HG03196 (cell line): ENCODE measurements around the gene FAM221B.

Experiments used
- ATAC-seq: cut with Tn5 transposase; IDR thresholded peaks from one replicate; pipeline ENCODE4 v1.9.1; 2021; ENCODE audit not compliant: unreplicated experiment

The FAM221B gene

GRCh38 chr9:35792024-35792813, 36.3 kb downstream of the FAM221B start:
- no peak for ATAC-seq

DNA sequence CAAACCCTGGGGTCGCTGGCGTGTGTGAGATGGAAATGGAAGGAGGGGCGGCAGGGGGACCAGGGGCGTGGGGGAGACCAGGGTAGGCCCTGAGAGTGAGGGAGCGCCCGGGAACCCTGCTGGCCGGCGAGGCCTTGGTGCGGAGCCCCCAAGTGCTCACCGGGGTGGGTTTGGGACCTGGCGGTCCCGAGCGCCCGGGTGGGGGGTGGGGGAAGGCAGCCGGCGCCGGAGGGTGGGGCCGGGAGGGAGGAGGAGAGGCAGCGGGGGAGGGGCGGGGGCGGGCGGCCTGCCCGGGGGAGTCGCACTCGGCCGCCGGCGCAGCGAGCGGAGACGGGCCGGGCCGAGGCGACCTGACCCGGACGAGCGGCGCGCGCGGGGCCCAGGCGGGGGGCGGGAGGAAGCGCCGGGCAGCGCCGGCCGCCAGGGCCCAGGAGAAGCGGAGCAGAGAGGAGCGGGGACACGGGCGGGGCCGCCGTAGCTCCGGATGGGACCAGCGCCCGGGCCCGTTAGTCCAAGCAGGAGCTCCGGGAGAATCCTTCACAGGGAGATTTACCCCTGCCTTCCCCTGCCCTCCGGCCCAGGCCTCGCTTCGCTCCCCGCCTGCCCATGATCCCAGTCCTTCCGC, 37.1 kb downstream of the FAM221B start, which contains the start of gene NPR2:
Gene NPR2, plus strand, starts transcription at position 295 of the 625 bp plus-strand sequence. CDS start 818 bp downstream, outside the sequence.
- ATAC-seq = no peak

GRCh38 chr9:35790385-35791296, 37.9 kb downstream of the FAM221B start:
- ATAC-seq = no peak

GRCh38 chr9:35790025-35790384, 38.5 kb downstream of the FAM221B start:
- ATAC-seq = no peak

GRCh38 chr9:35789541-35789940, 39.0 kb downstream of the FAM221B start:
- no peak for ATAC-seq

GRCh38 chr9:35783418-35783817, 45.1 kb downstream of the FAM221B start:
- ATAC-seq = no peak

GRCh38 chr9:35781066-35781465, 47.5 kb downstream of the FAM221B start:
- ATAC-seq = no peak

- ATAC-seq = no peak
Observed at GRCh38 chr9:35778496-35778895, 50.0 kb downstream of the FAM221B start.

DNA sequence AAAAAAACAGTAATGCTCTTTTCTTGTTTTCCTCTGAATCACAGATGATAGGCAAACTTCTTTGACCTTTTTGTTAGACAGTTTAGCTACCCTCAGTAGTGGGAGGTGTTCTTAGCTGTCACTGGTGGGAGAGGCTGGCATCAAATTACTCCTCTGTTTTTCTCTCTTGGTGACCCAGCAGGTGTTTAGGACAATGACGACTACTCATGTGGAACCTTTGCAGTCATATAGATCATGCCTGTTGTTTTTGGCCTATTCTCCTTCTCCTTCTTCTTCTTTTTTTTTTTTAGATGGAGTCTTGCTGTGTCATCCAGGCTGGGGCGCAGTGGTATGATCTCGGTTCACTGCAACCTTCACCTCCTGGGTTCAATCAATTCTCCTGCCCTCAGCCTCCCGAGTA, 52.5 kb downstream of the FAM221B start:
- no peak for ATAC-seq

DNA sequence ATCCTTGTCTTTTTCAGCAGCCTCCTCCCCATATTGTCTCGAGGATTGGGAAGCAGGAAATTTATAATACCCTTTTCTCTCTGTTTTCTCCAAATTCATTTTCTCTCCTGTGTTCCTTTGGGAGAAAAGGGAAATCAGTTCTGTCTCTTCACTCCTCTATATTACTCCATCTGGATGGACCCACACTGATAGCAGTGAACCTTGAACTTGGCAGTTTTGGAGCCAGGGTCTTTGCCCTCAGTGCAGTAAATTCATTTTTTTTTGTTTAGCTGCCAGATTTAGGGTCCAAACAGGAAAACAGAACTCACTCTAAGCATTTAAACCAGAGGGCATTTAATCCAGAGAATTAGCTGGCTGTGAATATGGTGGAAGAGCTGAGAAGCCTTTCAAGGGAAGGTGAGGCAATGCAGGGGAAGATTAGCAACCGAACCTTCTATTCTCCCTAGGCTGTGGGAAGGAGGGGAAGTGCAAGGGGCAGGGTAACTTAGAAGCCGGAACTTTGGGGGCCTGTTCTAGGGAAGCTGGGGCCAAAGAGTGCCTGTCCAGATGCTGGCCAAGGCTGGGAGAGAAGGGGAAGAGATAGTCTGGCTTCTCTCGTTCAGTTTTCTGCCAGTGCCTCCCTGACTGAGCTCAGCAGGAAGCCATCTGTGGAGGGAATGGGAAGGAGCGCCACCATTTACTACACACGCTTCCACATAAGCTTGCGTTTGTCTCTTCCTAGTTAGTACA, 53.5 kb downstream of the FAM221B start:
- no peak for ATAC-seq

DNA sequence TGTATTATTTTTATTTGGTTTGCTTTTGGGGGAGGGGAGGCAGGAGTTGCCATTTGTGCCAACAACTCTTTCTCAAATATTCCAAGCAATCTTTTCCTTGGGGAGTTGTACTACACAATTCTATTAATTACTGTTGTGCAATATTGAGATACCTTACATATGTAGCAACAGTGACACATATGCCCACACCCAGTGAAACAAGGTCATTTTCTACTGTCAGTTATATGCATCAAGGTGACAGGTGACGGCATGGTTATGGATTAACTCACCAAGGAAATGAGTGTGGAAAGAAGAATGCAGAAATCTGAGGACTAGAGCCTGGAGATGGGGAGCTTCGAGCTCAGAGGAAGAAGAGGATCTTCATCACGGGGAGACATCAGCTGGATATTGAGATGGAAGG, 56.6 kb downstream of the FAM221B start:
- no peak for ATAC-seq

DNA sequence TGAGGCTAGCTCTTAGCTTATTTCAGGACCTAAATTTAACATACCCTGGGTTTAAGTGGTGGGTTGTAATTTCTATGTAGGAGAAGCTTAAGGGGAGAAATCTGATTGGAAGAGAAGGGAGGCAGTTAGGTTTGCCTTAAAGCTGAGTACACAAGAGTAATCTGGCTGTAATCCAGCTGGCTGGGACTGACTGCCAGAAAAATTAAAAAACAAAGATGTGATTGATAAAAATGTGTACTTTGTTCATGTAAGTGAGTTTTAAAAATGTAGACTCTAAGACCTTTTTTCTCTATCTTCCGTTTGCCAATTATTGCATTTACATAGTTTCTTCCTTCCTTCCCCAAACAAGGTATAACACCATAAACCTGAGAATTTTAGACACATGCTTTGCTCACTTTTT, 57.0 kb downstream of the FAM221B start:
- no peak for ATAC-seq

DNA sequence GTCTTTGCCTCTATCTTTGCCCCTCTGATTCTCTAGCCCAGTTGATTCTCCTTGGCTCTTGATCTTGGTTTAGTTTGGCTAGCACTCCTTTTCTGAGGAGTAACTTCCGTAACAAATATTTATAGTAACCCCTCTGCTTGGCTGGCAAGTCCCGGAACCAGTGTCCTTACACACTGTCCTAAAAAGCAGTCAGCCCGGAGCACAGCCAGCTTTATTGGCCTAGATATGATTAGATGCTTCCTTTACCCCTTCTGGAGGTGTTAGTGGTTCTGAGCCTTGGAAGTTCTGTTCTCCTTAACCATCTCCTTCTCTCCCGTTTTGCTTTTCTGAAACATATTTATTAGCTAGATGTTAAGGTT, 57.5 kb downstream of the FAM221B start:
- ATAC-seq = no peak

DNA sequence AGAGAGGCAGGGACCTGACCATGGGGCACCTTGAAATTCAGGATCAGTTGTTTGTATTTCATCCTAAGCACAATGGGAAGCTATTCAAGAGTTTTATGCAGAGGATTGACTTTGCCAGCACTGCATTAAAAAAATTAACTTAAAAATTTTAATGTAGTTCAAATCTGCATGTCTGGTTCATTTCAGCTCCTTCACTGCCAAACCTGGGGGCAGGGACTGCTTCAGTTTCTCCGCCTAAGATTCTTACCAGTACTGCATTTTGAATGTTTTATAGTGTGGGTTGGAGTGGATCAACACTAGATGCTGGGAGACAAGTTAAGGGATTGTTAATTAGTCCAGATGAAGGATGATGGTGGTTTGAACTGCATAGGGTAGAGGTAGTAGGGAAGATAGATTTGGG, 58.8 kb downstream of the FAM221B start:
- ATAC-seq = no peak

DNA sequence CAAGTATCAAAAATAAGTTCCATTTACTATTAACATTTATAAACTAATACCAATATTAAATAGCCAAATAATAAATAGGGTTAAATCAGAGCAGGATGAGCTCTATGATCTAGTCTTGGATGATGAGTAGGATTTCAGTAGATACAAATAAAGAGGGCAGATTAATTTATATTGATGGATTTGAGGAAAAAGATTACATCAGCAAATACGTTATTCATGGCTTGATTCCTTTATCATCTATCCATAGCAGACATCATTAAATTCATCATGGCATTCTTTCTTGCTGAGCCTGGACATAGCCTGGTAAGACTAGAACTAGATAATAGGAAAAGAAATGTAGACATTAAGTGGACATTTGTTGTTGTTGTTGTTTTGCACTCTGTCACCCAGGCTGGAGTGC, 61.1 kb downstream of the FAM221B start:
- ATAC-seq = no peak

GRCh38 chr9:35766997-35767396, 61.5 kb downstream of the FAM221B start:
- no peak for ATAC-seq
